Astrocyte (in vitro differentiated cells and primary cell): ENCODE results near the gene PLEKHM2.

Experiments
- CTCF ChIP-seq: IDR thresholded peaks from 2 replicates; pipeline ENCODE4 v1.5.1; 2011; ENCODE audit warnings: low read depth, mild to moderate bottlenecking, inconsistent platforms, low read length, moderate library complexity; ENCODE audit not compliant: insufficient read depth
- EZH2 ChIP-seq: IDR thresholded peaks from 2 replicates; pipeline ENCODE4 v1.6.1; 2012; ENCODE audit warnings: mild to moderate bottlenecking, low read length, inconsistent platforms; ENCODE audit not compliant: insufficient read depth

- TF ChIP-seq CTCF: no peak
- TF ChIP-seq EZH2: no peak
These were observed 12.9 kb downstream of the PLEKHM2 start for GRCh38 chr1:15696956-15697521.
